Activated naive CD8-positive, alpha-beta T cell treated with anti-CD3 and anti-CD28 coated beads, Interleukin-2, amount 50 U/mL, for 24 hours (primary cell): ENCODE data around the gene SLC44A5.
"Not testable (repeated sequence)": the region's sequence is repeated elsewhere in the genome, so short reads cannot be mapped to it uniquely, and the experiment has no call there.

Experiments
- ATAC-seq: fragments of 150-1000 bp; cut with Tn5 transposase; one replicate; pipeline ENCODE4 v1.10.0; 2021
- DNase-seq: peaks from one replicate; pipeline ENCODE4 v3.0.0; 2021
- H3K27ac Mint-ChIP-seq: one replicate; pipeline ENCODE4 v1.8.0; 2021; ENCODE audit warnings: mild to moderate bottlenecking, mixed read lengths
- H3K27me3 Mint-ChIP-seq: one replicate; pipeline ENCODE4 v1.8.0; 2021; ENCODE audit warnings: mixed read lengths
- H3K36me3 Mint-ChIP-seq: one replicate; pipeline ENCODE4 v1.8.0; 2021; ENCODE audit warnings: low read depth, mixed read lengths
- H3K4me1 Mint-ChIP-seq: one replicate; pipeline ENCODE4 v1.8.0; 2021; ENCODE audit warnings: mixed read lengths
- H3K4me3 Mint-ChIP-seq: one replicate; pipeline ENCODE4 v1.8.0; 2021; ENCODE audit warnings: mild to moderate bottlenecking, moderate library complexity, mixed read lengths
- H3K9me3 Mint-ChIP-seq: one replicate; pipeline ENCODE4 v1.8.0; 2021; ENCODE audit warnings: mixed read lengths

SLC44A5 gene

GRCh38 chr1:75366595-75366994, 244.3 kb downstream of the SLC44A5 start:
- Mint-ChIP-seq H3K36me3 (peaks cover 4% of the 10 kb centered on the region), H3K27ac (no peak overlapping the region), H3K4me1 (no peaks in the 10 kb centered on the region), H3K9me3 (peaks cover 41% of the 10 kb centered on the region), H3K27me3 (no peaks in the 10 kb centered on the region), H3K4me3 (no peak overlapping the region)
- DNase-seq (no peak), ATAC-seq (no peak)

GRCh38 chr1:75361260-75361659, 249.7 kb downstream of the SLC44A5 start:
- Mint-ChIP-seq H3K4me1 (no peaks in the 10 kb centered on the region), H3K9me3 (peaks cover 31% of the 10 kb centered on the region), H3K27me3 (no peaks in the 10 kb centered on the region), H3K36me3 (peaks cover 4% of the 10 kb centered on the region), H3K27ac (no peak overlapping the region), H3K4me3 (no peak overlapping the region)
- ATAC-seq, result no peak
- no peak for DNase-seq

DNA sequence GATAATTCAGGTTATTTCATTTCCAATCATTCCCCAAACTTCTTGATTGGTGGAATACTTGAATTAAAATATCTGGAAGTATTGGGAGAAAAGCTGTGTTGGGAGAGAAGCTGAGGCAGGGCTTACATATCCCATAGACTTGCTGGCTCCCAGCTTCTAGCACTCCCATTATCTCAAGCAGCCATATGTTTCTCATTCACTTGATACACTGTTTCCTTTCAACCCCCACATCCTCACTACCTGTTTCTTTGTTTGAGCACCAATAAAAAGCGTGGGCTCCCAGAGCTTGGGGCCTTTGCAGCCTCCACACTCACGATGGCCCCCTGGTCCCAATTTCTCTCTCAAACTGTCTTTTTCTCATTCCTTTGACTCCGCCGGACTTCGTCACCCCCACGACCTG, 256.6 kb downstream of the SLC44A5 start:
- DNase-seq, ATAC-seq, H3K4me1 Mint-ChIP-seq, H3K27ac Mint-ChIP-seq, H3K9me3 Mint-ChIP-seq, H3K36me3 Mint-ChIP-seq, H3K27me3 Mint-ChIP-seq, H3K4me3 Mint-ChIP-seq: not testable (repeated sequence)

GRCh38 chr1:75353051-75353450, 257.9 kb downstream of the SLC44A5 start:
- Mint-ChIP-seq H3K36me3 (no peaks in the 10 kb centered on the region), H3K27ac (no peak overlapping the region), H3K4me1 (no peaks in the 10 kb centered on the region), H3K4me3 (no peak overlapping the region), H3K27me3 (no peaks in the 10 kb centered on the region), H3K9me3 (peaks cover 17% of the 10 kb centered on the region)
- ATAC-seq (no peak), DNase-seq (no peak)

- ATAC-seq (no peak), DNase-seq (no peak)
- Mint-ChIP-seq H3K27me3 (no peaks in the 10 kb centered on the region), H3K27ac (no peak overlapping the region), H3K9me3 (peaks cover 17% of the 10 kb centered on the region), H3K4me1 (peaks cover 3% of the 10 kb centered on the region), H3K36me3 (no peaks in the 10 kb centered on the region), H3K4me3 (no peak overlapping the region)
Observed at GRCh38 chr1:75345538-75346292, 265.2 kb downstream of the SLC44A5 start.

DNA sequence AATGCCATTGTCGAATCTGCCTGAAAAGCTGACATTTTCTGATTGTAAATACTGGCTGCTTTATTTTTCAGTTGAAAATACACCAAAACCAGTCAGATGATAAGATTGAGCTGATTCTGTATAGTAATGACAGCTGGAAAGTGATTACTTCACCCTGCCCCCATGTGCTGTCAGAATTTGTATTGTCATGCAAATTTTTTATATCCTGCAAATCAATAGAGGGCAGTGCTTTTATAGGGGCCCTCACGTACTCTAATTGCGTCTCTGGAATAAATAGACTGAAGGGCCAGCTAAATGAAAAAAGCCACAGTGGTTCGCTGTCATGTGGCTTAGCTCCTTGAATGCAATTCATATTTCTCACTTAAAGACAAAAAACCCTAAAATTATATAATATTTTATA, 268.1 kb downstream of the SLC44A5 start:
- Mint-ChIP-seq H3K4me3 (no peak overlapping the region), H3K9me3 (no peaks in the 10 kb centered on the region), H3K27me3 (no peaks in the 10 kb centered on the region), H3K36me3 (no peaks in the 10 kb centered on the region), H3K4me1 (peaks cover 5% of the 10 kb centered on the region), H3K27ac (no peak overlapping the region)
- DNase-seq, result no peak
- no peak for ATAC-seq

GRCh38 chr1:75341537-75341936, 269.4 kb downstream of the SLC44A5 start:
- DNase-seq, result no peak
- H3K4me3 Mint-ChIP-seq, result no peak overlapping the region
- no peak overlapping the region for H3K27ac Mint-ChIP-seq
- H3K27me3 Mint-ChIP-seq, result no peaks in the 10 kb centered on the region
- ATAC-seq, result no peak
- peaks cover 5% of the 10 kb centered on the region for H3K4me1 Mint-ChIP-seq
- H3K36me3 Mint-ChIP-seq, result no peaks in the 10 kb centered on the region
- no peaks in the 10 kb centered on the region for H3K9me3 Mint-ChIP-seq

DNA sequence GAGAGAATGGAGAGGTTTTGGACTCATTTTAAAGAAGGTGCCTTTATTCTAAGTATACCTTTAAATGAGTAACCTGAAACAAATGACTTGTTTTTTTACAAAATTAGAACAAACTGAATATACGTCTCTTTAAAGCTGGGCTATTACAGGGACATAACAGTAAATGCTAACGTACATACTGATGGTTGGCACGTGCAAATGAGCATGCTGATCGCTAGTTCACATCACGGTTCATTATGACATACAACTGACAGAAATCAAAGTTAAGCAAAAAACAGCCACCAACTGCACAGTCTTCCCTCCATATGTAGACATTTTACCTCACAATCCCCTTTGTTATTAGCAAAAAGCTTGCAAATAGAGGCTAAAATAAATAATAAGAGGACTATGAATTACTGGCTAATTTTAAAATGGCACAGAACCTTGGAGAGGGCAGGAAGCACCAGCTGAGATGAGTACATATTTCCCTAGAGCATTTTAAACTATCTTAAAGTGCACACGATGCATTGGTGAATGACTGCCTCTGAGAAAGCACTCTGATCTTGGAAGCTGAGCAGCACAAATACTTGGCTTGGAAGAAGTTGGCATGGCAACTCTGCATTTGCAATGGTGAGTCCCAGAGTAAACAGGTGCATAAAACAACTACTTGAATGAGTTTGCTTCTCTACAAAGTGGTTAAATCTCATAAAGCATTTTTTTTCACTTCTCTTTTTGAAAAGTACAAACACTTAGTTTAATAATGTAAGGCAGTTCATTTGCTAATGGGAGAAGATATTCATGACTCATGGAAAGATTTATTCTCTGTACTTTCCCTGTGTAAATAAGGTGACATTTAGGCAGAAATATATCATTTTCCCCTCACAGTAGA, 272.1 kb downstream of the SLC44A5 start:
- Mint-ChIP-seq H3K27me3 (no peaks in the 10 kb centered on the region), H3K27ac (no peak overlapping the region), H3K36me3 (no peaks in the 10 kb centered on the region), H3K4me3 (no peak overlapping the region), H3K4me1 (peaks cover 2% of the 10 kb centered on the region), H3K9me3 (no peaks in the 10 kb centered on the region)
- ATAC-seq, result peak; percentile 36
- DNase-seq, result no peak

DNA sequence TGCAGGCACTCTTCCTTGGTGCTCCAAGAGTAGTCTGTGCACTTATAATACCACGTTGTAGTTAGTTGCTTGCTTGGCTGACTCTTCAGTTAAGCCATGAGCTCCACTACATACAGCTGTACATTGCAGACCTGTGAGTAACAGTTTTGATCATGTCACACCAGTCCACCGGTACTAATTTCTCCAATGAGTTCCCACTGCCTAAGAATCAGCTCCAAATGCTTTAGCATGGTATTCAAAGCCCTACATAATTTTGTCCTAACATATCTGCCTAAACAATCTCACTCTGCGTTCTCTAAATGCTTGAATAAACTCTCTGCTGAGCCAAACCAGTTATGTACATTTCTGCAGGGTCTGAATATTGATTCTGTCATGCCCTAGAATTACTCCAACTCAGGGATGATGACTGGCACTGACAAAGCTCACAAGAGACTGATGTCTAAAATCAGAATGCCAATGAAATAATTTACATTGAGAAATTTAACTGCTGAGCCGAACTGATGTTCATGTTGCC, 276.0 kb downstream of the SLC44A5 start:
- H3K27me3 Mint-ChIP-seq, result no peaks in the 10 kb centered on the region
- H3K4me3 Mint-ChIP-seq, result no peak overlapping the region
- no peak overlapping the region for H3K27ac Mint-ChIP-seq
- ATAC-seq (no peak), DNase-seq (no peak)
- no peaks in the 10 kb centered on the region for H3K9me3 Mint-ChIP-seq
- H3K36me3 Mint-ChIP-seq, result no peaks in the 10 kb centered on the region
- H3K4me1 Mint-ChIP-seq, result peaks cover 2% of the 10 kb centered on the region

DNA sequence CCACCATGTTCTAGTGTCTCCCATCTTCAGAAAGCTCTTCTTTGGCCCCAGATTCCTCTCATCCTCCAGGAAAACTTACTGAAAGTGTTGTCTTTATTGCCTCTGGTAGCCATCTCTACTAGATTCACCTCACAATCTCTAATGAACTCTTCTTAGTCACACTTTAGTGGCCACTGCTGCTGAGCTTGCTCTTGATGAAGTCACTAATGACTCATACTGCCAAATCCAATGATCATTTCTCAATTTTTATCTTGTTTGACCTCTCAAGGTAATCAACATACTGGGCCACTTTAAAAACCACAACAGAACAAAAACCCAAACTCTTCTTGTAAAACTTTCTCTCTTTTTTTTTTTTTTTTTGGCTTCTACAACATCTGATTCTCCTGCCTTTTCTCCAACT, 280.3 kb downstream of the SLC44A5 start:
- Mint-ChIP-seq H3K4me1 (no peaks in the 10 kb centered on the region), H3K36me3 (no peaks in the 10 kb centered on the region)
- no peak for DNase-seq

DNA sequence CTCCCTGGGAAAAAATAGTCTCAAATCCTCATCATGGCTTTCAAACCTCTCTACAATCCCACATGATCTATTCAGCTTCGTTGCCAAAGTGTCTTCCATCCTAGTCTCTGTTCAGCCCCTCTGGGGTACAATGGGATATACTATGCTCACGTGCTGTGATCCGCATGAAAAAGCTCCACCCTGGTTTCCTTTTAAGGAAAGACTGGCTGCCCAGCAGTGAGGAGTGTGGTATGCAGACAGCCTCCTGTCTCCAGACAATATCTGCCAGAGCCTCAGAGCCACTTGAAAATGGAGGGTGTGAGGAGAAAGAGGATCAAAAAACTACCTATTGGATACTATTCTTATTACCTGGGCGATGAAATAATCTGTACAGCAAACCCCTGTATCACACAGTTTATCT, 282.2 kb downstream of the SLC44A5 start:
- Mint-ChIP-seq H3K27me3 (no peaks in the 10 kb centered on the region), H3K36me3 (no peaks in the 10 kb centered on the region), H3K4me1 (no peaks in the 10 kb centered on the region), H3K27ac (no peak overlapping the region), H3K9me3 (no peaks in the 10 kb centered on the region), H3K4me3 (no peak overlapping the region)
- ATAC-seq (no peak), DNase-seq (no peak)

More for the DNA sequence above, 280.3 kb downstream of the SLC44A5 start:
- Mint-ChIP-seq H3K27ac (no peak overlapping the region), H3K4me3 (no peak overlapping the region), H3K27me3 (no peaks in the 10 kb centered on the region), H3K9me3 (no peaks in the 10 kb centered on the region)
- ATAC-seq, result no peak

DNA sequence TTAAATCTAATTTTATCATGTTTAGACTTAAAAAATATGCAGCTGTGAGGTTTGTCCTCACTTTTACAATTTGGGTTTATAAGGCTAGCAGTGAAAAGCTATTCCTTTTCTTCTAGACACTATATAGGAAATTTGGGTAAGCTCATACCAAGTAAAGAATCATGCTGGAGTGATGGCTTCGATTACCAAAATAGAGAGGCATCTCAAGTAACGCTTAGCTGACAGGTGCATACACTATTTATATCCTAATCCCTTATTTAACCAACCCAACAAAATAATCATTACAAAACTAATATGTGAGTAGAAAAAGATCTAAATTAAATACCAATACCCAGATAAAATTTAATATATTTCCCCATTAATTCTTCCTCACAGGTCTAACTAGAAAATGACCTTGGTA, 283.5 kb downstream of the SLC44A5 start:
- H3K4me3 Mint-ChIP-seq, result no peak overlapping the region

GRCh38 chr1:75317976-75318375, 292.9 kb downstream of the SLC44A5 start:
- peaks cover 8% of the 10 kb centered on the region for H3K9me3 Mint-ChIP-seq
- H3K4me3 Mint-ChIP-seq, result no peak overlapping the region
- H3K4me1 Mint-ChIP-seq, result no peaks in the 10 kb centered on the region
- no peak for DNase-seq
- no peaks in the 10 kb centered on the region for H3K27me3 Mint-ChIP-seq
- no peak overlapping the region for H3K27ac Mint-ChIP-seq
- peaks cover 2% of the 10 kb centered on the region for H3K36me3 Mint-ChIP-seq
- no peak for ATAC-seq

More for the DNA sequence above, 283.5 kb downstream of the SLC44A5 start:
- no peak for ATAC-seq
- Mint-ChIP-seq H3K9me3 (peaks cover 3% of the 10 kb centered on the region), H3K4me1 (no peaks in the 10 kb centered on the region), H3K27me3 (no peaks in the 10 kb centered on the region), H3K36me3 (no peaks in the 10 kb centered on the region), H3K27ac (no peak overlapping the region)
- no peak for DNase-seq

DNA sequence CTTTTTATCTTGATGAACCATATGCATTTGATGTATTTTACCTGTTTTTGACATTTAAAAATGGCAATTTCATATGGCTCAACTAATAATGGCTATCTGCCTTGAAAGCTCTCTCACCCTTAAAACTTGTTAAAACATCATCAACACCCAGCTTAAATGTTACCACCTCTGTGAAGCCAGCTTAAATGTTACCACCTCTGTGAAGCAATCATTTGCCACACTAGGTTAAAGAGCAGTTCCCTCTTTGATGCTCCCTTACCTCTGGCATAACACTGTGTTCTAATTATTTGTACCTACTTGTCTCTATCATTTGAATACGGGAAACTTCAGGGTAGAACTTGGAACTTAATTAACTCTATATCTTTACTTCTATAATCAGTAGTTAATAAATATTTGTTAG, 294.7 kb downstream of the SLC44A5 start:
- H3K4me3 Mint-ChIP-seq, result no peak overlapping the region
- ATAC-seq (no peak), DNase-seq (no peak)
- no peaks in the 10 kb centered on the region for H3K36me3 Mint-ChIP-seq
- H3K4me1 Mint-ChIP-seq, result no peaks in the 10 kb centered on the region
- no peak overlapping the region for H3K27ac Mint-ChIP-seq
- peaks cover under 1% of the 10 kb centered on the region for H3K9me3 Mint-ChIP-seq
- no peaks in the 10 kb centered on the region for H3K27me3 Mint-ChIP-seq

DNA sequence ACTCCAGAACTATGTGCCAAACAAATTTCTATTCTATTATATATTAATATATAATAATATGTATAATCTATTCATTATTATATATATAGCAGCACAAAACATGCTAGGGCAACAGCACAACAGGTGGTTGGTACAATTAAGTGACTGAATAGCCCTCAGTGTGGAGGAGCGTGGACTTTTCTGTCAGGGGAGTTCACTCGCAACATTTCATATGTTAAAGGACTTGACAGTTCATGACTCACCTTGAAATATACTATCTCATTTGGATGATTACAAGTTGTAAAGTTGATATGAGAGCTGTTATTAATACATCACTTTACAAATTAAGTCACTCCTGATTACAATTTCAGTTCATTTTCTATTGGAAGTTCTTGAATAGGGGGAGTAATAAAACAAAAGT, 298.3 kb downstream of the SLC44A5 start:
- no peak for DNase-seq
- Mint-ChIP-seq H3K27me3 (no peaks in the 10 kb centered on the region), H3K4me1 (no peaks in the 10 kb centered on the region), H3K36me3 (no peaks in the 10 kb centered on the region), H3K4me3 (no peak overlapping the region), H3K9me3 (no peaks in the 10 kb centered on the region), H3K27ac (no peak overlapping the region)
- ATAC-seq, result no peak
